Skeletal muscle cell (primary cell): ENCODE data around the gene XKR7.

Experiments used
- DNase-seq: peaks from one replicate; pipeline ENCODE4 v3.0.0-alpha.2; 2010; ENCODE audit warnings: low read depth
- H3K4me3 ChIP-seq: 2 replicates; pipeline ENCODE4 v1.5.1; 2011; ENCODE audit warnings: low read depth, mild to moderate bottlenecking, control low read depth, low read length, moderate library complexity

XKR7 gene

GRCh38 chr20:31974296-31974695 lies 6.3 kb downstream of the XKR7 start:
- H3K4me3 ChIP-seq: no peak overlapping the region
- no peak for DNase-seq

DNA sequence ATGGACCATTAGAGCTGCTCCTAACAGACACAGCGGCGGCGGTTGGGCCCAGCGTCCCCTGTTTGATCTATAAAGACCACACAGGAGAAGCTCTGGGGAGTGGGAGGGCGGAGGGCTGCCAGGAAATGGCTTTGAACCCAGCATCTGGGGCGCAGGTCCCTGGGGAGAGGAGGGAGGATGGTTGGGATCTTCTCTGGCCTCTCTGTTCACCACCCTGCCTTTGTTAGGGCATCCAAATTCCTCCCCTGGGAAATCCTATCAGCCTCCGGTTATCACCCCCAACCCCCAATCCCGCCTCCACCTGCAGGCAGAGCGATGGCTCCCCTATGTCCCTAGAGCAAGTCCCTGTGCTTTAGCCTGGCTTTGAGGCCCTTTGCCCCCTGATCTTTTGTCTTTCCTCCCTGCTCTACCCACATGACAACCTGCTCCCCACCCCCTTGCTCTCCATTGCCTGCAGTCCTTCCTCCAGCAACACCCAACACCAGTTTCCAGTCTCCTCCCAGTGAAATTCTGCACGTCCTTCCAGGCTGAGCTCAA lies 7.1 kb downstream of the XKR7 start:
- DNase-seq: no peak

DNA sequence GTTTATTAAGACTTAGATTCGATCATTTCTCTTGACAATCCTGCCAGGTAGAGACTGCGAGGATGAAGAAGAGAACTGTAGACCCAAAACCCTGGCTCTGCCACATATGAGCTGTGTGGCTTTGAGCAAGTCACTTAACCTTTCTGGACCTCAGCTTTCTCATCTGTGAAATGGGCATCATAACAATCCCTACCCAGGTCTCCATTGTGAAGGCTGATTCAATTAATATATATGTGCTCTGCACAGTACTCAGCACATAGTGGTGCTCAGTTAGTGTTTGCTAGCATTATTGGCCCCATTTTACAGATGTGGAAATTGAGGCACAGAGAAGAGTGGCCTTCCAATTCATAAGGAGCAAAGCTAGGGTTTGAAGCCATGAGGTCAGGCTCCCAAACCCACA lies 7.9 kb downstream of the XKR7 start:
- no peak for DNase-seq

More for the DNA sequence above, 7.1 kb downstream of the XKR7 start:
- no peak overlapping the region for H3K4me3 ChIP-seq

DNA sequence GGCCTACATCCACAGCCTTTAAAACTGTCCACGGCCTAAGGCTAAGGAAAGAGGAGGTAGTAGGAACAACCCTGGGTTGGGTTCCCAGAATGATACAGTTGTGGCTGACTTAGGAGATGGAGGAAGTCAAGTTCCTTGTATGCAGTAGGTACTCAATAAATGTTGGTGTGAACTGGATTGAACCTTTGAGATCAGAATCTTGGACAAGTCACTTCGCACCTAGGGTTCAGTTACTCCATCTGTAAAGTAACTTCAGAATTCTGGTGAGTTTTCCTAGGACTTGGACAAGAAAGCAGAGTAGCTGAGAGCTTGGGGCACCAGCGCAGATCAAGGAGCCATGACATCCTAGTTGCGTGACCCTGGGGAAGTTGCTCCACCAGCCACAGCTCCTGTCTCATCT lies 9.1 kb downstream of the XKR7 start:
- H3K4me3 ChIP-seq: no peak overlapping the region
- DNase-seq: no peak

More for the DNA sequence above, 7.9 kb downstream of the XKR7 start:
- H3K4me3 ChIP-seq: no peak overlapping the region

DNA sequence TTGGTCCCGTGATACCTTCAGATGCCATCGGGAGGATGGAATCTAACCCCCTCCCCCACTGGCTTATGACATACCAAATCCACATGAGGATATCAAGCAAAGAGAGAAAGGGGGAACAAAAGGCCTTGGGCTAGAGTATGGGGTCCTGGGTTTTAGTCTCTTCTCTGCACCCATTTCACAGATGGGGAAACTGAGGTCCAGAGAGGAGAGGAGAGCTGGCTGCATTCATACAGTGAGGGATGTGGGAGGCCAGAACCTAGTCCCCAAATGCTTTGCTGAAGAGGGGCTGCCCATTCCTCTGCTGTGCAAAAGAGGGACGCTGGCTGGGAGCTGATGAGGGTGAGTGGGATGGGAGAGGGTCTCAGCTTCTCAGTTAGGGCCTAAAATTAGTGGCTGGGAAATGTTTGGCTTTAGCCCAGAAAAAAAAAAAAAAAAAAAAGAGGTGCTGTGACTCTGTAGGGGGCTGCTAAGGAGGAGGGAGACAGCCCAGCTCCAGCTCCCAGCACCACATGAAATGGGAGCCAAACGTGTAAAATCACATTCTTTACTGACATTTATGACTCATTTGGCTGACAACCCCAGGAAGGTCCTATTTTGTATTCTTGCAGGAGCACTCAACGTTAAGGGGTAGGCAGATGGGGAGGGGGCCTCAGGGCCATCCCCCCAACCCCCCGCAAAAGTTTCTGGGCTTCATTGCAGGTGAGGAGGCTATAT lies 11.9 kb downstream of the XKR7 start:
- DNase-seq: no peak
- H3K4me3 ChIP-seq: no peak overlapping the region

DNA sequence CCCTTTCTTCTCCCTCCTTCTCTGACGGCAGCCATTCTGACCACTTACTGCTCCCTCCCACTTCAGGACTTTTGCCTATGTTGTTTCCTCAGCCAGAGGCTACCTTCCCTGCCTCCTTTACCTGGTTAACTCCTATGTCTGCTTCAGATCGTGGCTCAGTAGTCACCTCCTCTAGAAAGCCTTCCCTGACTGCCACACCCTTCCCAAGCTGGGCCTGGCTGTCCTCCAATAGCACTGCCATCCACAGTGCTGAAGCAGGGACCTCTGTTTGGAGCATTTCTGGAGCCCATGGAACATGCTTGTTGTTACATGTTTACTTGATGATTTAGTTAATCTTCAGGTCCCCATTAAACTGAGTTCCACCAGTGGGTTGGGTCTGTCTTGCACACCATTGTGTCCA lies 13.8 kb downstream of the XKR7 start:
- no peak overlapping the region for H3K4me3 ChIP-seq

DNA sequence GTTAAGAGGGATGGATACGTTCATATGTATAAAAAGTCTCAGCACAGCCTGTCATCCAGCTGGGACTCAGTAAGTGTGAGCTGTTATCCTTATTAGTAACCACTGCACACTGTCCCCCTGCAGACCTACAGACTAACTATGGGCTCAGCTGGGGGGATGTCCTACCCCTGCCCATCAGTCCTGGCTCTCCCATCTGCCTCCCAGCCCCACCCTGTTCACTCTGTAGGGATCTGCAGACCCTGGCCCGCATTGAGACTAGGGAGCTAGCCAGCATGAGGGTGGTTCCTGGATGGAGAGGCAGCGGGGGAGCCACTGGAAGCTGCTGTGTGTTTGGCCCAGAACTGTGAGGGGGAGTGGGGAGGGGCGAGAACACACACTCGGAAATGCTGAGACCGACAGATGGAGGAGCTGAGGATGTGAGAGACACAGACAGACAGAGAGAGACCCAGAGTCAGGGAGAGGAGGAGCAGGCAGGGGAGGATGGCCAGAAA lies 17.1 kb downstream of the XKR7 start:
- no peak for DNase-seq
- no peak overlapping the region for H3K4me3 ChIP-seq

More for the DNA sequence above, 13.8 kb downstream of the XKR7 start:
- DNase-seq: no peak

DNA sequence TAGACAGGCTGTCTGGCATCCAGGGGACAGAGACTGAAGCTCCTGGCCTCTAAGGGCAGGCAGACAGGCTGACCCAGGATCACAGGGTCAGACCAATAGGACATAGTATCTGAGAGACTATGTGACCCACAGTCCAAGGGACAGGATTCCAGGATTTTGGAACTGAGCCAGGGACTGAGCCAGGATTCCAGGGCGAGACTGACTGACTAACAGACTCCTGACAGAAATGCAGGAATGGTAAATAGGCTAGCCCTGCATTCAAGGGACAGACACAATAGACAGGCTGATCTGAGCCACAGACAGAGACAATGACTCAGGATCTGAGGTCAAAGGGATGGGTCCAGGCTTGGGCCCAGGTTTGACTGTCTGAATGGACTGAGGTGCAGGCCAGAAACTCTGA lies 19.8 kb downstream of the XKR7 start:
- DNase-seq: no peak
- no peak overlapping the region for H3K4me3 ChIP-seq

- DNase-seq: no peak
- H3K4me3 ChIP-seq: no peak overlapping the region
These were observed 20.6 kb downstream of the XKR7 start for GRCh38 chr20:31988430-31989015.

DNA sequence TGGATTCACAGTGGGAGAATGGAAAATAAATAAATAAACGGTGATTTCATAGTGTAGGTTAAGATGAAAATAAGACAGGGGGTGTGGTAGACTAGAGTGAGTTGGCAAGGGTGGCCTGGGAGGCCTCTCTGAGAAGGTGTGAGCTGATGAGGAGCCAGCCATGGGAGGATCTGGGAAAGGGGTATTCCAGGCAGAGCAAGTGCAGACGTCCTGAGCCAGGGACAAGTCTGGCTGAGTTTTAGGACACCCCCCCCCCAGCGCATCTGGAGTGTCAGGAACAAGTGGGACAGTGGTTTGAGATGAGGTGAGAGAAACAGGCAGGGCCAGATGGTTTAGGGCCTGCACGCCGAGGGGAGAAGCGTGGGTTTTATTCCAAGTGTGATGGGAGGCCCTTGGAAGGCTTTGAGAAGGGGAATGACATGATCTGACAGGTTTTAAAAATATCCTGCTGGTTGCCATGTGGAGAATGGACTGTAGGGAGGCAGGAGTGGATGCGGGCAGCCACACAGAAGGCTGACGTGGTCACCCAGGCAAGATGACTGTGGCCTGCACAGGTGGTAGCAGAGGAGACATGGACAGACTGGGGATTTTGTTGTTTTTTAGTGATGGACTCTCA lies 21.2 kb downstream of the XKR7 start:
- no peak overlapping the region for H3K4me3 ChIP-seq

DNA sequence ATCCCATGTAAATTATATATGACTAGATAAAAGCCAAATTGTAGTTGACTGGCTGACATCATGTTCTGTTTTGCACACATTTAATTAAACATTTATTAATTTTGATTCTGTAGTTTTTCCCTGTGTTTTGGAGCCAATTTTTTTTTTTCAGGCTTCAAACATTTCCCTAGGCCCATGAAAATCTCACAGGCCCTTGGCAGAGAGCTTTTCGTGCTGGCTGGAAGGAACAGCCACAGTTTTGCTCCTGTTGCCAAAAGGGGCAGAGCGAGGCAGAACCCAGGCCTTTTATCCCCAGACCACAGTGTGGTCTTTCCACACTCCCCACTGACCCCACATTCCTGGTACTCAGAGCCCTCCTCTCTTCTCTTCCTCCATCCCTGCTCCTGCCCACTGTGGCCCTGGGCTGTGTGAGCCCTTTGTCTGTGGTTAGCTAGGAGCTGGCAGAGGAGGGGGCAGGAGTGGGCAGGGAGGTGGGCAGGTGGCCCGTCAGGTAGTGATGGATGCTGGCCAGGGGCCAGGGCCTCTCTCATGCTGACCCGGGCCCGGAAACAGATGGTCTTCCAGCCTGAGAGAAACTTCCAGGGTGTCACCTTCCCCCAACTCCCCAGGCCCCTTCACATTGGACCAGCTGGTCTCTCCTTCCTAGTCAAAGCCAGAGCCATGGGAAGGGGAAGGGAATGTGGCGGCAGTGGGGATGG lies 22.8 kb downstream of the XKR7 start:
- no peak for DNase-seq
- no peak overlapping the region for H3K4me3 ChIP-seq

More for the DNA sequence above, 21.2 kb downstream of the XKR7 start:
- no peak for DNase-seq

- DNase-seq: no peak
- no peak overlapping the region for H3K4me3 ChIP-seq
These were observed 23.4 kb downstream of the XKR7 start for GRCh38 chr20:31991339-31991705.

GRCh38 chr20:31992086-31992485 lies 24.1 kb downstream of the XKR7 start:
- no peak for DNase-seq
- no peak overlapping the region for H3K4me3 ChIP-seq

DNA sequence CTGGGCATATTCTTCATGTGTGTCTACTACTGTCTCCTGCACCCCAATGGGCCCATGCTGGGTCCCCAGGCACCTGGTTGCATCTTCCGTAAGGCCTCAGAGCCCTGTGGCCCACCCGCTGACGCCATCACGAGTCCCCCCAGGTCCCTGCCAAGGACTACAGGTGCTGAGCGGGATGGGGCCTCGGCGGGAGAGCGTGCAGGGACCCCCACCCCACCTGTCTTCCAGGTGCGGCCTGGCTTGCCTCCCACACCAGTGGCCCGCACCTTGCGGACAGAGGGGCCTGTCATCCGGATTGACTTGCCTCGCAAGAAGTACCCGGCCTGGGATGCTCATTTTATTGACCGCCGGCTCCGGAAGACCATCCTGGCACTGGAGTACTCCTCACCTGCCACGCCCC lies 29.0 kb downstream of the XKR7 start:
- H3K4me3 ChIP-seq: no peak overlapping the region
- DNase-seq: no peak

DNA sequence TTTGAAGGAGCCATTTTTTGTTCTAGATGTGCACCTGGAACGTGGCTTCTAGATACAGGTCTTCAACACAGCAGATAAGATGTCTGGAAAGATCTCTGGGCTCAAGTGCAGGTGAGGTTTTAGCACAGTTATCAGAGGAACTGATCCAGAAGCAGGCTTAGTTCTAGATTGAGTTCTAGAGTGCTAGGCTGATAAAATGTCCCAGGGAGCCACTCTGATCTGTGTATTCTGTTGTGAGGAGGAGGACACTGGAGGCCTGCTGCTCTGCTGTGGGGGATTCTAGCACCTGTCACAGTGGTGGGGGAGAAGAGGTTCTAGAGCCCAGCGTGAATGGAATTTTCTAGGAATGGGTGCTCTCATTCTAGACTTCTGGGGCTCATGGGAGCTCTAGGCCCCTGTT lies 30.3 kb downstream of the XKR7 start:
- DNase-seq: no peak
- no peak overlapping the region for H3K4me3 ChIP-seq

DNA sequence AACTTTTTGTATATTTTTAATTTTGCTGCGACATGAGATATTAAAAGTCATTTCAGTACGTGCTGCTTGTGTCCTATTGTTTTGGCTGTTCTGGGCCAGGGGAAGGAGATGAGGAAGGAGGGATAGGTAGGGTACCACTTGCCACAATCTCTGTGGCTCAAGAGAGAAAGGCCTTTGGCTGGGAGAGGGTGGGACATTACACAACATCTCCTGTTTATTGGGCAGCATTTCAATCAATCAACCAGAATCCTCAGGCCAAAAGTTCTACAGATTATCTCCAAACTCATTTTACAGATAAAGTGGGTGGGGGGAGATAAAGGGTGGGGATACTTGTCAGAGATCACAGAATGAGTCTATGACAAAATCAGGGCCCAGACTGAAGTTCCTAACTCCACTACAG lies 35.4 kb downstream of the XKR7 start:
- no peak overlapping the region for H3K4me3 ChIP-seq
- no peak for DNase-seq

GRCh38 chr20:32004963-32005362 lies 37.0 kb downstream of the XKR7 start:
- no peak overlapping the region for H3K4me3 ChIP-seq
- no peak for DNase-seq

- no peak for DNase-seq
- H3K4me3 ChIP-seq: no peak overlapping the region
These were observed 38.1 kb downstream of the XKR7 start for GRCh38 chr20:32006053-32006452.

- no peak for DNase-seq
- no peak overlapping the region for H3K4me3 ChIP-seq
These were observed 39.2 kb downstream of the XKR7 start for GRCh38 chr20:32006841-32007786.
